Loucy (cell line): ENCODE data around the gene CYP24A1.

Experiments
- EZH2phosphoT487 ChIP-seq: fragments of 200-600 bp; IDR thresholded peaks from 2 replicates; pipeline ENCODE4 v1.6.1; 2018; ENCODE audit warnings: antibody characterized with exemption, mild to moderate bottlenecking, moderate library complexity, borderline replicate concordance
- TF ChIP-seq, protein P1 (sequence below): fragments of 200-600 bp; sonication (generic); conservative IDR thresholded peaks from 2 replicates; pipeline ENCODE4 v1.5.1; 2014; ENCODE audit warnings: mild to moderate bottlenecking, antibody characterized with exemption, low read length

DNA sequence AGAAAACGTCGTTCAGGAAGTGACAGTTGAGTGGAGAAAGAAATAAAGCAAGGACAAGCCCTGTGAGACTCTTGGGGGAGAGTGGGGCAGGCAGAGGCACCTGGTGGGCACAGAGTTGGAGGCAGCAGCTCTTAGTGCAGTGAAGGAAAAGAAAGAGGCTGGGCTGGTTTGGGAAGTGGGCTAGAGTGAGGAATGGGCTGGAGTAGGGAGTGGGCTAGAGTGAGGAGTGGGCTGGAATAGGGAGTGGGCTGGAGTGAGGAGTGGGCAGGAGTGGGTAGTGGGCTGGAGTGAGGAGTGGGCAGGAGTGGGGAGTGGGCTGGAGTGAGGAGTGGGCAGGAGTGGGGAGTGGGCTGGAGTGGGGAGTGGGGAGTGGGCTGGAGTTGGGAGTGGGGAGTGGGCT is 59.7 kb downstream of the CYP24A1 start:
- TF ChIP-seq, protein P1, sequence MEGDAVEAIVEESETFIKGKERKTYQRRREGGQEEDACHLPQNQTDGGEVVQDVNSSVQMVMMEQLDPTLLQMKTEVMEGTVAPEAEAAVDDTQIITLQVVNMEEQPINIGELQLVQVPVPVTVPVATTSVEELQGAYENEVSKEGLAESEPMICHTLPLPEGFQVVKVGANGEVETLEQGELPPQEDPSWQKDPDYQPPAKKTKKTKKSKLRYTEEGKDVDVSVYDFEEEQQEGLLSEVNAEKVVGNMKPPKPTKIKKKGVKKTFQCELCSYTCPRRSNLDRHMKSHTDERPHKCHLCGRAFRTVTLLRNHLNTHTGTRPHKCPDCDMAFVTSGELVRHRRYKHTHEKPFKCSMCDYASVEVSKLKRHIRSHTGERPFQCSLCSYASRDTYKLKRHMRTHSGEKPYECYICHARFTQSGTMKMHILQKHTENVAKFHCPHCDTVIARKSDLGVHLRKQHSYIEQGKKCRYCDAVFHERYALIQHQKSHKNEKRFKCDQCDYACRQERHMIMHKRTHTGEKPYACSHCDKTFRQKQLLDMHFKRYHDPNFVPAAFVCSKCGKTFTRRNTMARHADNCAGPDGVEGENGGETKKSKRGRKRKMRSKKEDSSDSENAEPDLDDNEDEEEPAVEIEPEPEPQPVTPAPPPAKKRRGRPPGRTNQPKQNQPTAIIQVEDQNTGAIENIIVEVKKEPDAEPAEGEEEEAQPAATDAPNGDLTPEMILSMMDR, result no peak
- TF ChIP-seq EZH2phosphoT487, result no peak
